Measurements from ENCODE around the gene SDCBP2. TPM values are rescaled to one million over a fixed set of nuclear protein-coding genes. Genes with fewer than 3 reads are reported as not detected.

The SDCBP2 gene
- total RNA-seq, 2 donors from 2014 or later, result 2.9 to 3.9 TPM

- no peaks in the 10 kb centered on the region for H3K36me3 ChIP-seq
- no peak for TF ChIP-seq CTCF (IDR thresholded peaks at IDR 0.05)
- no peaks in the 10 kb centered on the region for H3K4me1 ChIP-seq
- H3K27me3 ChIP-seq, result no peaks in the 10 kb centered on the region
- DNase-seq (ENCODE audit: low spot score), result no peak
- no peak overlapping the region for H3K4me3 ChIP-seq
- H3K27ac ChIP-seq, result no peak overlapping the region
- no peaks in the 10 kb centered on the region for H3K9me3 ChIP-seq
These were observed 54.2 kb downstream of the SDCBP2 start for GRCh38 chr20:1274485-1275311.

GRCh38 chr20:1273366-1273765 is 55.6 kb downstream of the SDCBP2 start:
- H3K27ac ChIP-seq, result no peak overlapping the region
- H3K9me3 ChIP-seq, result no peaks in the 10 kb centered on the region
- H3K4me1 ChIP-seq, result peaks cover 0 to 7% of the 10 kb centered on the region in 2 donors
- no peaks in the 10 kb centered on the region for H3K36me3 ChIP-seq
- no peak for TF ChIP-seq CTCF (IDR thresholded peaks at IDR 0.05)
- DNase-seq (ENCODE audit: low spot score), result no peak
- H3K27me3 ChIP-seq, result no peaks in the 10 kb centered on the region
- no peak overlapping the region for H3K4me3 ChIP-seq

GRCh38 chr20:1272368-1273100 is 56.4 kb downstream of the SDCBP2 start:
- Histone ChIP-seq H3K27me3 (no peaks in the 10 kb centered on the region), H3K36me3 (no peaks in the 10 kb centered on the region), H3K4me3 (no peak overlapping the region), H3K9me3 (no peaks in the 10 kb centered on the region), H3K4me1 (peaks cover 0 to 15% of the 10 kb centered on the region in 2 donors), H3K27ac (no peak overlapping the region)
- DNase-seq (ENCODE audit: low spot score), result no peak
- no peak for TF ChIP-seq CTCF (IDR thresholded peaks at IDR 0.05)

GRCh38 chr20:1269850-1270249 is 59.1 kb downstream of the SDCBP2 start:
- Histone ChIP-seq H3K9me3 (no peaks in the 10 kb centered on the region), H3K27me3 (no peaks in the 10 kb centered on the region), H3K27ac (no peak overlapping the region), H3K4me1 (peaks cover 0 to 24% of the 10 kb centered on the region in 2 donors), H3K36me3 (no peaks in the 10 kb centered on the region), H3K4me3 (no peak overlapping the region)
- DNase-seq (ENCODE audit: low spot score), result no peak
- TF ChIP-seq CTCF (IDR thresholded peaks at IDR 0.05), result no peak

GRCh38 chr20:1269235-1269634 is 59.7 kb downstream of the SDCBP2 start:
- H3K27ac ChIP-seq, result no peak overlapping the region
- DNase-seq (ENCODE audit: low spot score), result no peak
- no peaks in the 10 kb centered on the region for H3K9me3 ChIP-seq
- H3K4me1 ChIP-seq, result peaks cover 0 to 24% of the 10 kb centered on the region in 2 donors
- H3K36me3 ChIP-seq, result no peaks in the 10 kb centered on the region
- no peak for TF ChIP-seq CTCF (IDR thresholded peaks at IDR 0.05)
- H3K4me3 ChIP-seq, result no peak overlapping the region
- H3K27me3 ChIP-seq, result no peaks in the 10 kb centered on the region

Data from right atrium auricular region (tissue), 2 donors.